IMR-90 (cell line): ENCODE data around the gene GALNT5. TPM values are rescaled to one million over a fixed set of nuclear protein-coding genes. Genes with fewer than 3 reads are reported as not detected.

ENCODE experiments used
- ATAC-seq: fragments of 200-7000 bp; cut with Tn5 transposase; 2 replicates; pipeline ENCODE4 v1.9.1; 2020; ENCODE audit warnings: low read depth, mild to moderate bottlenecking, moderate library complexity
- BruUV-seq: library from RNA; stranded (reverse); fragments of 400-500 nt; replicated peaks from 2 replicates; lab custom pipeline; 2021; lab: Mats Ljungman, UMichigan
- CTCF ChIA-PET: fragments of 300-600 bp; formaldehyde crosslinking; extraction: SDS; loops from one replicate; lab custom pipeline; 2021; ENCODE audit warnings: antibody characterized with exemption; lab: Yijun Ruan, JAX
- POLR2A ChIA-PET: fragments of 300-600 bp; sonication (Branson Sonifier 250); formaldehyde crosslinking; loops from one replicate; lab custom pipeline; 2022; ENCODE audit warnings: antibody characterized with exemption; ENCODE audit not compliant: unreplicated experiment; lab: Charles Lee
- DNase-seq: peaks from one replicate; pipeline ENCODE4 v3.0.0; 2013
- H2AFZ ChIP-seq: replicated peaks from 2 replicates; pipeline ENCODE3; 2013; ENCODE audit warnings: low read length, mild to moderate bottlenecking; ENCODE audit not compliant: poor library complexity
- H2AK5ac ChIP-seq: 2 replicates; pipeline ENCODE4 v1.6.1; 2013; ENCODE audit warnings: low read depth, low read length, inconsistent platforms
- H2AK9ac ChIP-seq: replicated peaks from 2 replicates; pipeline ENCODE3; 2013; ENCODE audit warnings: mild to moderate bottlenecking, low read depth, low read length, moderate library complexity; ENCODE audit not compliant: poor library complexity
- H2BK120ac ChIP-seq: 2 replicates; pipeline ENCODE4 v1.6.1; 2013; ENCODE audit warnings: low read depth, low read length, inconsistent platforms
- H2BK15ac ChIP-seq: 3 replicates; pipeline ENCODE4 v1.6.1; 2013; ENCODE audit warnings: low read depth, low read length, inconsistent platforms
- H2BK20ac ChIP-seq: 2 replicates; pipeline ENCODE4 v1.6.1; 2013; ENCODE audit warnings: low read depth, mild to moderate bottlenecking, inconsistent platforms, low read length, moderate library complexity
- H2BK5ac ChIP-seq: 2 replicates; pipeline ENCODE4 v1.6.1; 2013; ENCODE audit warnings: mild to moderate bottlenecking, low read depth, low read length, inconsistent platforms; ENCODE audit not compliant: poor library complexity, severe bottlenecking
- H3K14ac ChIP-seq: replicated peaks from 2 replicates; pipeline ENCODE4 v1.6.1; 2013; ENCODE audit warnings: low read depth, low read length, inconsistent platforms
- H3K18ac ChIP-seq: 2 replicates; pipeline ENCODE4 v1.6.1; 2013; ENCODE audit warnings: low read depth, low read length, control low read depth
- H3K23ac ChIP-seq: 2 replicates; pipeline ENCODE4 v1.6.1; 2013; ENCODE audit warnings: low read depth, low read length, inconsistent platforms
- H3K27ac ChIP-seq: 2 replicates; pipeline ENCODE4 v1.5.1; 2013; ENCODE audit warnings: mild to moderate bottlenecking, control low read depth, low read length; ENCODE audit not compliant: insufficient read depth
- H3K27me3 ChIP-seq: 2 replicates; pipeline ENCODE4 v1.6.1; 2013; ENCODE audit warnings: low read length; ENCODE audit not compliant: control insufficient read depth, insufficient read depth
- H3K36me3 ChIP-seq: 2 replicates; pipeline ENCODE4 v1.6.1; 2013; ENCODE audit warnings: low read length, mixed read lengths; ENCODE audit not compliant: control insufficient read depth, insufficient read depth
- H3K4ac ChIP-seq: 2 replicates; pipeline ENCODE4 v1.6.1; 2013; ENCODE audit warnings: low read depth, low read length, inconsistent platforms
- H3K4me1 ChIP-seq: 2 replicates; pipeline ENCODE4 v1.6.1; 2013; ENCODE audit warnings: low read length, mixed read lengths; ENCODE audit not compliant: control insufficient read depth, insufficient read depth
- H3K4me2 ChIP-seq: 2 replicates; pipeline ENCODE4 v1.6.1; 2013; ENCODE audit warnings: low read depth, mild to moderate bottlenecking, control low read depth, low read length, moderate library complexity
- H3K4me3 ChIP-seq: 2 replicates; pipeline ENCODE4 v1.5.1; 2013; ENCODE audit warnings: low read depth, mild to moderate bottlenecking, control low read depth, low read length, moderate library complexity; ENCODE audit not compliant: insufficient read depth
- H3K56ac ChIP-seq: 2 replicates; pipeline ENCODE4 v1.6.1; 2013; ENCODE audit warnings: low read length, inconsistent platforms; ENCODE audit not compliant: insufficient read depth; ENCODE audit errors: extremely low read depth
- H3K79me1 ChIP-seq, 2 experiments: 2 replicates each; pipeline ENCODE4 v1.6.1; 2013; ENCODE audit warnings: low read length in 2 of 2, inconsistent platforms in 1 of 2, low read depth in 1 of 2
- H3K9ac ChIP-seq: 2 replicates; pipeline ENCODE4 v1.6.1; 2013; ENCODE audit warnings: low read depth, low read length, control low read depth
- H3K9me1 ChIP-seq: 2 replicates; pipeline ENCODE4 v1.6.1; 2013; ENCODE audit warnings: low read length, inconsistent platforms; ENCODE audit not compliant: insufficient read depth
- H3K9me3 ChIP-seq: 2 replicates; pipeline ENCODE4 v1.6.1; 2013; ENCODE audit warnings: low read length; ENCODE audit not compliant: control insufficient read depth, insufficient read depth
- H4K20me1 ChIP-seq: 2 replicates; pipeline ENCODE4 v1.6.1; 2013; ENCODE audit warnings: low read length, inconsistent platforms; ENCODE audit not compliant: insufficient read depth
- H4K5ac ChIP-seq: 2 replicates; pipeline ENCODE4 v1.6.1; 2013; ENCODE audit warnings: mild to moderate bottlenecking, low read depth, low read length, control low read depth
- H4K8ac ChIP-seq, 2 experiments: 2 replicates each; pipeline ENCODE4 v1.6.1; 2013; ENCODE audit warnings: low read depth in 2 of 2, low read length in 2 of 2, control low read depth in 1 of 2, inconsistent platforms in 1 of 2
- H4K91ac ChIP-seq: 2 replicates; pipeline ENCODE4 v1.6.1; 2013; ENCODE audit warnings: low read depth, low read length, inconsistent platforms; ENCODE audit not compliant: insufficient read depth
- BHLHE40 ChIP-seq: fragments of 150-350 bp; IDR thresholded peaks from 2 replicates; pipeline ENCODE4 v1.6.1; 2016; ENCODE audit warnings: mild to moderate bottlenecking, low read depth, low read length
- CEBPB ChIP-seq: IDR thresholded peaks from 2 replicates; pipeline ENCODE4 v1.6.1; 2012; ENCODE audit warnings: low read depth, low read length, improper control_type of control experiment
- CHD1 ChIP-seq: IDR thresholded peaks from 2 replicates; pipeline ENCODE4 v1.6.1; 2012; ENCODE audit warnings: low read depth, low read length, improper control_type of control experiment
- CTCF ChIP-seq: conservative IDR thresholded peaks from 2 replicates; pipeline ENCODE4 v1.5.1; 2012; ENCODE audit warnings: mild to moderate bottlenecking, low read depth, low read length, improper control_type of control experiment
- ELK1 ChIP-seq: fragments of 150-350 bp; IDR thresholded peaks from 2 replicates; pipeline ENCODE4 v1.6.1; 2016; ENCODE audit warnings: low read depth, mild to moderate bottlenecking, low read length, moderate library complexity, borderline replicate concordance
- FOS ChIP-seq: fragments of 150-350 bp; IDR thresholded peaks from 2 replicates; pipeline ENCODE4 v1.6.1; 2016; ENCODE audit warnings: low read depth, low read length
- MAFK ChIP-seq: IDR thresholded peaks from 2 replicates; pipeline ENCODE4 v1.6.1; 2012; ENCODE audit warnings: low read depth, low read length, improper control_type of control experiment
- MAZ ChIP-seq: IDR thresholded peaks from 2 replicates; pipeline ENCODE4 v1.6.1; 2012; ENCODE audit warnings: low read depth, mild to moderate bottlenecking, low read length, improper control_type of control experiment, moderate library complexity, borderline replicate concordance
- MXI1 ChIP-seq: IDR thresholded peaks from 2 replicates; pipeline ENCODE4 v1.6.1; 2012; ENCODE audit warnings: low read depth, mild to moderate bottlenecking, low read length, moderate library complexity, borderline replicate concordance
- NFE2L2 ChIP-seq: fragments of 150-350 bp; IDR thresholded peaks from 2 replicates; pipeline ENCODE4 v1.6.1; 2016; ENCODE audit warnings: low read depth, mild to moderate bottlenecking, low read length
- POLR2A ChIP-seq: IDR thresholded peaks from 2 replicates; pipeline ENCODE4 v1.6.1; 2012; ENCODE audit warnings: mild to moderate bottlenecking, low read depth, low read length
- RAD21 ChIP-seq: IDR thresholded peaks from 2 replicates; pipeline ENCODE4 v1.6.1; 2012; ENCODE audit warnings: low read length, improper control_type of control experiment
- RCOR1 ChIP-seq: IDR thresholded peaks from 2 replicates; pipeline ENCODE4 v1.6.1; 2012; ENCODE audit warnings: mild to moderate bottlenecking, low read length, improper control_type of control experiment; ENCODE audit not compliant: insufficient replicate concordance
- RFX5 ChIP-seq: IDR thresholded peaks from 2 replicates; pipeline ENCODE4 v1.8.0; 2012; ENCODE audit warnings: low read depth, mild to moderate bottlenecking, low read length, moderate library complexity
- SMC3 ChIP-seq: fragments of 150-350 bp; IDR thresholded peaks from 2 replicates; pipeline ENCODE4 v1.6.1; 2016; ENCODE audit warnings: low read depth, mild to moderate bottlenecking, antibody characterized with exemption, low read length, moderate library complexity
- USF2 ChIP-seq: fragments of 150-350 bp; IDR thresholded peaks from 2 replicates; pipeline ENCODE4 v1.6.1; 2017; ENCODE audit warnings: mild to moderate bottlenecking, antibody characterized with exemption, low read length, low read depth
- WGBS, 2 experiments: methylation state at CpG; one replicate each; pipeline versions ENCODE4 v1.1.5 to v1.1.7; 2013; ENCODE audit warnings: missing lambda C conversion rate in 2 of 2; ENCODE audit not compliant: insufficient read length in 1 of 2; ENCODE audit errors: extremely low coverage in 2 of 2; 5-methylcytosine and 5-hydroxymethylcytosine counted together
- dilution Hi-C: fragments of 300-500 bp; cut with HindIII; formaldehyde crosslinking; loops from one replicate; pipeline ENCODE4 v1.14.3; 2018; ENCODE audit warnings: low sequenced_read_pairs; ENCODE audit not compliant: unreplicated experiment
- in situ Hi-C: fragments of 300-500 bp; cut with MboI; formaldehyde crosslinking; loops from 3 replicates; pipeline ENCODE4 v1.14.3; 2019; ENCODE audit warnings: low sequenced_read_pairs, inconsistent platforms, mixed read lengths
- intact Hi-C: fragments of 100-400 bp; cut with micrococcal nuclease; formaldehyde crosslinking; loops from 2 replicates; pipeline ENCODE4 v1.10.0; 2022
- polyA plus RNA-seq, 3 experiments: library from polyadenylated mRNA; depleted of rRNA; stranded (reverse); fragments of >200 nt; gene quantifications; 2 replicates each; pipeline ENCODE4 v1.2.3, GENCODE V29; 2012; ENCODE audit warnings: low replicate concordance in 1 of 3
- total RNA-seq: library from RNA; depleted of rRNA; stranded (reverse); fragments of >200 nt; gene quantifications from 2 replicates; pipeline ENCODE4 v1.2.3, GENCODE V29; 2012

Gene GALNT5
- total and polyA plus RNA-seq, 2 of the 4 experiments (the other 2 are of a cell fraction), result 36.3 to 63.3 TPM

- CTCF ChIA-PET, result no interaction called here
Observed at GRCh38 chr2:157227592-157227991, 29.9 kb upstream of the GALNT5 start.

More at GRCh38 chr2:157227592-157227991, 29.9 kb upstream of the GALNT5 start:
- H3K14ac ChIP-seq, result no peak overlapping the region
- POLR2A ChIA-PET, result no interaction called here
- DNase-seq (no peak), ATAC-seq (no peak)
- no peak overlapping the region for H3K27ac ChIP-seq
- H4K91ac ChIP-seq, result no peak overlapping the region
- H3K27me3 ChIP-seq, result no peaks in the 10 kb centered on the region
- no peak overlapping the region for H3K18ac ChIP-seq
- peaks cover 4 to 6% of the 10 kb centered on the region in 2 experiments; a peak in 1 of 4 replicates for H3K79me1 ChIP-seq
- no peak overlapping the region for H4K8ac ChIP-seq
- H3K9me1 ChIP-seq, result peaks cover 3% of the 10 kb centered on the region
- no peak overlapping the region for H3K4ac ChIP-seq
- peaks cover 11% of the 10 kb centered on the region for H3K4me1 ChIP-seq
- TF ChIP-seq BHLHE40, result no peak
- no peak for TF ChIP-seq RCOR1
- no peak for TF ChIP-seq RFX5
- TF ChIP-seq SMC3, result no peak
- no peak for TF ChIP-seq USF2
- no peak for TF ChIP-seq MAFK
- no peak for TF ChIP-seq MAZ
- TF ChIP-seq CHD1, result no peak
- TF ChIP-seq CTCF, result no peak
- no peak for TF ChIP-seq POLR2A
- TF ChIP-seq RAD21, result no peak
- TF ChIP-seq FOS, result no peak
- no peak for TF ChIP-seq NFE2L2
- no peak for TF ChIP-seq ELK1
- TF ChIP-seq MXI1, result no peak
- TF ChIP-seq CEBPB, result no peak
- H3K56ac ChIP-seq, result no peak overlapping the region
- H3K36me3 ChIP-seq, result no peaks in the 10 kb centered on the region
- no CpG with 5 or more reads among the region's 1 CpG for WGBS, 2 experiments
- dilution Hi-C loops (no loop called here), in situ Hi-C loops (no loop called here), intact Hi-C loops (no loop called here)
- H3K23ac ChIP-seq, result no peak overlapping the region
- H4K20me1 ChIP-seq, result no peaks in the 10 kb centered on the region
- H2BK5ac ChIP-seq, result no peak overlapping the region
- H2BK120ac ChIP-seq, result no peak overlapping the region
- no peak overlapping the region for H3K9ac ChIP-seq
- no peak overlapping the region for H2AK9ac ChIP-seq
- H2AK5ac ChIP-seq, result no peak overlapping the region
- no peak overlapping the region for H2BK20ac ChIP-seq
- H2AFZ ChIP-seq, result no peak overlapping the region
- H4K5ac ChIP-seq, result no peak overlapping the region
- H3K4me3 ChIP-seq, result no peak overlapping the region
- no peak overlapping the region for H3K4me2 ChIP-seq
- no peak overlapping the region for H2BK15ac ChIP-seq
- no TSS peak for BruUV-seq
- no peaks in the 10 kb centered on the region for H3K9me3 ChIP-seq
